ENCODE results near the gene SEMA5A. TPM values are rescaled to one million over a fixed set of nuclear protein-coding genes. Genes with fewer than 3 reads are reported as not detected.

SEMA5A gene
- total and polyA plus RNA-seq, 2 of the 13 experiments (the other 11 are each of a cell fraction or from before 2014, with no cell fraction given), result 0.01 TPM; not detected in 1

GRCh38 chr5:9115093-9115492, 430.8 kb downstream of the SEMA5A start (continued):
- TF ChIP-seq, protein P1, sequence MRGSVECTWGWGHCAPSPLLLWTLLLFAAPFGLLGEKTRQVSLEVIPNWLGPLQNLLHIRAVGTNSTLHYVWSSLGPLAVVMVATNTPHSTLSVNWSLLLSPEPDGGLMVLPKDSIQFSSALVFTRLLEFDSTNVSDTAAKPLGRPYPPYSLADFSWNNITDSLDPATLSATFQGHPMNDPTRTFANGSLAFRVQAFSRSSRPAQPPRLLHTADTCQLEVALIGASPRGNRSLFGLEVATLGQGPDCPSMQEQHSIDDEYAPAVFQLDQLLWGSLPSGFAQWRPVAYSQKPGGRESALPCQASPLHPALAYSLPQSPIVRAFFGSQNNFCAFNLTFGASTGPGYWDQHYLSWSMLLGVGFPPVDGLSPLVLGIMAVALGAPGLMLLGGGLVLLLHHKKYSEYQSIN (CRISPR knock-in tag; IDR thresholded peaks at IDR 0.05; ENCODE audit: borderline replicate concordance), result no peak
- no peak for TF ChIP-seq ARNT2 (CRISPR knock-in tag; IDR thresholded peaks at IDR 0.05; ENCODE audit: low read depth)
- TF ChIP-seq PAX8 (CRISPR knock-in tag; IDR thresholded peaks at IDR 0.05; ENCODE audit: borderline replicate concordance), result no peak
- TF ChIP-seq PAXIP1 (CRISPR knock-in tag; conservative IDR thresholded peaks at IDR 0.05), result no peak
- TF ChIP-seq CBFB (CRISPR knock-in tag; IDR thresholded peaks at IDR 0.05), result no peak

DNA sequence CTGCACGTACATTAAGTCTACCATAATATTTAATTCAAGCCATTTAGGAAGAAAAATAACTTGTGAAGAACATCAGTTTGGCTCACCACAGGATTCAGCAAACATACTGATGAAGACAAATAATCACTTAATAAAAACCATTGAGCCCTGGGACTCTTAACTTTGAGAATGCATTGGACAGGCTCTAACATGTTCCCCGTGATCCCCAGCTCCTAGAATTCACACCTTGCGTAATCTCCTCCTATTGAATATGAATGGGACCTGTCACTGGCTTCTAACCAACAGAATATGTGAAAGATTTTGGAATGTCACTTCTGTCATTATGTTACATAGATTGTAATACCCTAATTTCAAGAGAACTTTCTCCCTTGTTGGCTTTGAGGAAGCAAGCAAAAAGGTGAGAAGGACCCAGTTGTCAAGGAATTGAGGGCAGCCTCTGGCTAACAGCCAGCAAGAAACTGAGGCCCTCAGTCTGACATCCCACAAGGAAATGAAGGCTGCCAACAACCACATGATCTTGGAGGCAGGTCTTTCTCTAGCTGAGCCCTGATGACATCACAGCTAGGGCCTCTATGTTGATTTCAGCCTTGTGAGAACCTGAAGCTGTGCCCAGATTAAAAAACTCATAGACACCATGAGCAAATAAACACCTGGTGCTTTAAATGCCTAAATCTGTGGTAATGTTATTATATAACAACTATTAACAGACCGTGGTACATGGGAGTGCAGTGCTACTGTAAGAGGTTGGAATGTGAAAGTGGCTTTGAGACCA, 433.2 kb downstream of the SEMA5A start:
- Histone ChIP-seq H3K4me2 (ENCODE audit: low read depth, low read length) (no peak overlapping the region), H3K4me3 (replicated peaks in 1 of 3; ENCODE audit: insufficient read depth in 1 of 3, low read depth in 2 of 3, low read length in 3 of 3) (no peak overlapping the region), H3K27ac (ENCODE audit: extremely low read length, insufficient read depth, low read length) (no peak overlapping the region), H2AFZ (ENCODE audit: low read length) (no peak overlapping the region), H3K9ac (ENCODE audit: insufficient read depth, low read depth, low read length) (no peak overlapping the region), H3K27me3 (ENCODE audit: control insufficient read depth in 1 of 2, insufficient read depth in 2 of 2, low read length in 2 of 2) (no peaks in the 10 kb centered on the region), H3K36me3 (replicated peaks in 1 of 2; ENCODE audit: control insufficient read depth in 1 of 2, insufficient read depth in 2 of 2, low read length in 2 of 2) (no peaks in the 10 kb centered on the region), H3K79me2 (ENCODE audit: insufficient read depth, low read length) (no peaks in the 10 kb centered on the region), H4K20me1 (ENCODE audit: insufficient read depth, low read length) (no peaks in the 10 kb centered on the region), H3K4me1 (ENCODE audit: insufficient read depth, low read length) (no peaks in the 10 kb centered on the region), H3K9me3 (ENCODE audit: low read length) (peaks cover 71% of the 10 kb centered on the region)
- in situ Hi-C loops (cut with HindIII; ENCODE audit: extremely low pct_ligation_motif_present, low pct_unique_long_range_greater_than_20kb) (no loop called here), intact Hi-C loops (cut with micrococcal nuclease; ENCODE audit: unreplicated experiment) (no loop called here)
- WGBS (ENCODE audit: low lambda C conversion rate), result 4% methylated on average over 4 of the region's 4 CpGs
- ChIA-PET CTCF (ENCODE audit: low intra/inter-chr PET ratio, low total read pairs) (no interaction called here), POLR2A (no interaction called here)
- DNase-seq (ENCODE audit: low spot score) (no peak), ATAC-seq (no peak), FAIRE-seq (no peak)
- no peak for TF ChIP-seq ZNF562 (CRISPR knock-in tag; IDR thresholded peaks at IDR 0.05; ENCODE audit: borderline replicate concordance)
- TF ChIP-seq ZNF766 (CRISPR knock-in tag; IDR thresholded peaks at IDR 0.05; ENCODE audit: borderline replicate concordance), result no peak
- TF ChIP-seq CEBPB (IDR thresholded peaks at IDR 0.05; ENCODE audit: borderline replicate concordance, low read depth, low read length), result 0 out of 2 replicates have a peak, but pooled peaks have one; percentile 15
- TF ChIP-seq JARID2 (CRISPR knock-in tag; IDR thresholded peaks at IDR 0.05; ENCODE audit: insufficient replicate concordance), result no peak
- no peak for TF ChIP-seq ZNF781 (CRISPR knock-in tag; IDR thresholded peaks at IDR 0.05; ENCODE audit: borderline replicate concordance, not compliant biosample characterization)
- TF ChIP-seq KLF12 (CRISPR knock-in tag; IDR thresholded peaks at IDR 0.05; ENCODE audit: borderline replicate concordance), result no peak
- no TSS peak for BruUV-seq (replicated peaks)
